Uterus (tissue), 2 donors: ENCODE data around the gene SMIM10.

ENCODE experiments used
- POLR2A ChIP-seq, 2 donors: fragments of 450-650 bp; IDR thresholded peaks; one replicate each; pipeline ENCODE4 v1.6.1; 2016; ENCODE audit warnings: antibody characterized with exemption in 2 of 2, mild to moderate bottlenecking in 1 of 2, moderate library complexity in 1 of 2
- TF ChIP-seq, protein P1 (sequence below), 4 experiments: fragments of 200-600 bp in 2 of 4; fragments of 450-650 bp in 2 of 4; sonication (generic) in 2 of 4; IDR thresholded peaks; one replicate each; pipeline ENCODE4 v1.5.1; 2016 to 2019; ENCODE audit warnings: antibody characterized with exemption in 4 of 4, mild to moderate bottlenecking in 2 of 4, moderate library complexity in 1 of 4

DNA sequence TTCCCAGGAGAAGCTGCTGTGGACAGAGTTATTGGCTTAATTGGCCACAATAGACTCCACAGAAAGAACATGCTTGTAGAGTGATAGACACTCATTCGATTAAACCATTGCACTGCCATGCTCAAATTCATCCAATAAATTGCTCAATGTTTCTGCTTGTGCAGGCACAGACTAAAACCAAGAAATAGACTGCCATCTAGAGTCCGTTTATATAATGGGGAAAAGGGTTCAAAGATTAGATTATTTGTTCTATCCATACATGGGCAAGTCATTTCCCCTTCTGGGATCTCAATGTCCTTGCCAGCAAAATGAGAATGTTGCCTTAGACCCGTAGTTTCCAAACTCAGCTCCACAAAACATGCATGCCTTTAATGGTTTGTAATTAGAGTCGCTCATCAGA lies 8.7 kb downstream of the SMIM10 start:
- TF ChIP-seq, protein P1, sequence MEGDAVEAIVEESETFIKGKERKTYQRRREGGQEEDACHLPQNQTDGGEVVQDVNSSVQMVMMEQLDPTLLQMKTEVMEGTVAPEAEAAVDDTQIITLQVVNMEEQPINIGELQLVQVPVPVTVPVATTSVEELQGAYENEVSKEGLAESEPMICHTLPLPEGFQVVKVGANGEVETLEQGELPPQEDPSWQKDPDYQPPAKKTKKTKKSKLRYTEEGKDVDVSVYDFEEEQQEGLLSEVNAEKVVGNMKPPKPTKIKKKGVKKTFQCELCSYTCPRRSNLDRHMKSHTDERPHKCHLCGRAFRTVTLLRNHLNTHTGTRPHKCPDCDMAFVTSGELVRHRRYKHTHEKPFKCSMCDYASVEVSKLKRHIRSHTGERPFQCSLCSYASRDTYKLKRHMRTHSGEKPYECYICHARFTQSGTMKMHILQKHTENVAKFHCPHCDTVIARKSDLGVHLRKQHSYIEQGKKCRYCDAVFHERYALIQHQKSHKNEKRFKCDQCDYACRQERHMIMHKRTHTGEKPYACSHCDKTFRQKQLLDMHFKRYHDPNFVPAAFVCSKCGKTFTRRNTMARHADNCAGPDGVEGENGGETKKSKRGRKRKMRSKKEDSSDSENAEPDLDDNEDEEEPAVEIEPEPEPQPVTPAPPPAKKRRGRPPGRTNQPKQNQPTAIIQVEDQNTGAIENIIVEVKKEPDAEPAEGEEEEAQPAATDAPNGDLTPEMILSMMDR (IDR thresholded peaks at IDR 0.05) = peak; percentile 16 to 55 (median 36)
- TF ChIP-seq POLR2A (IDR thresholded peaks at IDR 0.05) = no peak
